ENCODE data around the gene RBL2. TPM values are rescaled to one million over a fixed set of nuclear protein-coding genes. Genes with fewer than 3 reads are reported as not detected.

RBL2 gene
- total and polyA plus RNA-seq, 2 of the 8 experiments (the other 6 are each of a cell fraction or from before 2014, with no cell fraction given): 13.9 to 22.1 TPM

DNA sequence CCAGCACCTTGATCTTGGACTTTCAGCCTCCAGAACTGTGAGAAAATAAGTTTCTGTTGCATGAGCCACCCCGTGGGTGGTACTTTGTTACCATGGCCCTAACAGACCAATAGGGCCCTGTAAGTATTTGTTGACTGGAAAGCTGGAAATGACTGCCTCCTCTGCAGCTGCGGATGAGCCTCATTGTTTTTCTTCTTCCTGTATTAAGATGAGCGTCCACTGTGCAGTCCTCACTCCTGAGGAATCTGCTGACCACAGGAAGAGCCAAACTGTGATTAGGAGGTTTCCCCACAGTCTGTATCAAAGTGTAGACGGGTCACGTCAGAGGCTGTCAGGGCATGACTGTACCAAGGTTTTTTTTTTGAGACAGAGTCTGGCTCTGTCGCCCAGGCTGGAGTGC is 81.0 kb downstream of the RBL2 start:
- Histone ChIP-seq H2BK5ac (ENCODE audit: low read depth, low read length) (no peak overlapping the region), H2BK12ac (ENCODE audit: low read depth, low read length) (no peak overlapping the region), H3K14ac (ENCODE audit: insufficient read length) (no peak overlapping the region), H3K9me3 (ENCODE audit: insufficient read depth in 2 of 2, low read depth in 1 of 2, low read length in 1 of 2) (peaks cover 9 to 10% of the 10 kb centered on the region in 2 experiments; a peak in 2 of 4 replicates), H3K4me3 (ENCODE audit: extremely low read depth in 1 of 4, insufficient read depth in 2 of 4, low read depth in 3 of 4, low read length in 4 of 4) (no peak overlapping the region), H3K9ac (replicated peaks in 1 of 4; ENCODE audit: extremely low read depth in 1 of 4, low read depth in 3 of 4, low read length in 3 of 4) (no peak overlapping the region), H3K79me1 (ENCODE audit: low read depth, low read length) (no peaks in the 10 kb centered on the region), H3K79me2 (ENCODE audit: control insufficient read depth in 1 of 2, insufficient read depth in 2 of 2, low read length in 2 of 2) (no peaks in the 10 kb centered on the region), H3K27me3 (replicated peaks in 1 of 4; ENCODE audit: control insufficient read depth in 3 of 4, extremely low read depth in 1 of 4, insufficient read depth in 3 of 4, low read length in 3 of 4) (no peaks in the 10 kb centered on the region), H2BK20ac (ENCODE audit: low read length) (no peak overlapping the region), H4K5ac (ENCODE audit: insufficient read length, low read depth, low read length) (no peak overlapping the region), H4K8ac (ENCODE audit: extremely low read depth, insufficient read depth, low read length) (no peak overlapping the region), H3K56ac (replicated peaks; ENCODE audit: insufficient read length, low read depth, low read length) (no peak overlapping the region), H3K4me1 (replicated peaks in 1 of 4; ENCODE audit: control insufficient read depth in 3 of 4, insufficient read depth in 4 of 4, low read length in 3 of 4) (peaks cover 0 to under 1% (median 0%) of the 10 kb centered on the region in 4 experiments; a peak in 1 of 7 replicates), H3K4ac (replicated peaks; ENCODE audit: insufficient read length, low read depth, low read length) (no peak overlapping the region), H3K18ac (ENCODE audit: extremely low read depth, low read length) (no peak overlapping the region), H3K27ac (ENCODE audit: low read depth, low read length) (no peak overlapping the region), H4K20me1 (replicated peaks in 1 of 2; ENCODE audit: control insufficient read depth in 1 of 2, insufficient read depth in 2 of 2, low read length in 2 of 2) (no peaks in the 10 kb centered on the region), H2BK120ac (replicated peaks; ENCODE audit: low read depth, low read length) (no peak overlapping the region), H3K23ac (ENCODE audit: insufficient read length) (no peak overlapping the region), H3K23me2 (ENCODE audit: low read depth, low read length) (no peaks in the 10 kb centered on the region), H2BK15ac (ENCODE audit: low read length) (no peak overlapping the region), H2AK5ac (ENCODE audit: low read depth, low read length) (no peak overlapping the region), H3K36me3 (ENCODE audit: control insufficient read depth in 2 of 4, insufficient read depth in 4 of 4, low read length in 3 of 4) (no peaks in the 10 kb centered on the region), H4K91ac (replicated peaks; ENCODE audit: insufficient read length, low read length) (no peak overlapping the region), H2AFZ (ENCODE audit: low read length) (no peak overlapping the region), H3K4me2 (ENCODE audit: insufficient read depth in 1 of 2, low read depth in 2 of 2, low read length in 2 of 2) (no peak overlapping the region)
- ChIA-PET POLR2A (ENCODE audit: partially characterized antibody) (no interaction called here), CTCF (ENCODE audit: partially characterized antibody) (interaction anchor here (1.2 kb wide), 1 partner anchor 9 kb away, joined by 3 read pairs; no protein-coding TSS in a partner anchor)
- 85% methylated on average over 6 of the region's 6 CpGs; no CpG with 5 or more reads in 1 of the 2 experiments for WGBS, 2 experiments (ENCODE audit: extremely low coverage in 1 of 2, insufficient coverage in 1 of 2, insufficient read length in 1 of 2, insufficient replicate concordance in 2 of 2, low coverage in 1 of 2, low lambda C conversion rate in 2 of 2, missing lambda C conversion rate in 1 of 2)
- FAIRE-seq (no peak), DNase-seq (ENCODE audit: low read depth in 1 of 2, low spot score in 2 of 2) (no peak)
- TF ChIP-seq RFX5 (IDR thresholded peaks at IDR 0.05; ENCODE audit: borderline replicate concordance, low read depth, low read length): no peak
- TF ChIP-seq, protein P1, sequence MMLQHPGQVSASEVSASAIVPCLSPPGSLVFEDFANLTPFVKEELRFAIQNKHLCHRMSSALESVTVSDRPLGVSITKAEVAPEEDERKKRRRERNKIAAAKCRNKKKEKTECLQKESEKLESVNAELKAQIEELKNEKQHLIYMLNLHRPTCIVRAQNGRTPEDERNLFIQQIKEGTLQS (IDR thresholded peaks at IDR 0.05; ENCODE audit: insufficient read depth, low read depth, low read length): no peak
- TF ChIP-seq YY1 (IDR thresholded peaks at IDR 0.05; ENCODE audit: low read depth, low read length): no peak
- no peak for TF ChIP-seq CREB1 (IDR thresholded peaks at IDR 0.05)
- TF ChIP-seq MAFK (IDR thresholded peaks at IDR 0.05; ENCODE audit: low read depth, low read length): no peak
- TF ChIP-seq RAD21 (IDR thresholded peaks at IDR 0.05 in 1 of 2, conservative IDR thresholded peaks at IDR 0.05 in 1 of 2; ENCODE audit: low read depth in 2 of 2, low read length in 2 of 2): no peak
- TF ChIP-seq, protein P2, sequence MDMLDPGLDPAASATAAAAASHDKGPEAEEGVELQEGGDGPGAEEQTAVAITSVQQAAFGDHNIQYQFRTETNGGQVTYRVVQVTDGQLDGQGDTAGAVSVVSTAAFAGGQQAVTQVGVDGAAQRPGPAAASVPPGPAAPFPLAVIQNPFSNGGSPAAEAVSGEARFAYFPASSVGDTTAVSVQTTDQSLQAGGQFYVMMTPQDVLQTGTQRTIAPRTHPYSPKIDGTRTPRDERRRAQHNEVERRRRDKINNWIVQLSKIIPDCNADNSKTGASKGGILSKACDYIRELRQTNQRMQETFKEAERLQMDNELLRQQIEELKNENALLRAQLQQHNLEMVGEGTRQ (IDR thresholded peaks at IDR 0.05; ENCODE audit: low read length): no peak
- no peak for TF ChIP-seq SP2 (IDR thresholded peaks at IDR 0.05; ENCODE audit: low read length)
- TF ChIP-seq SIRT6 (IDR thresholded peaks at IDR 0.05; ENCODE audit: low read length): no peak
- no peak for TF ChIP-seq EZH2 (IDR thresholded peaks at IDR 0.05; ENCODE audit: low read depth, low read length, severe bottlenecking)
- no peak for TF ChIP-seq KDM4A (IDR thresholded peaks at IDR 0.05; ENCODE audit: low read depth, low read length, severe bottlenecking)
- TF ChIP-seq SIN3A (conservative IDR thresholded peaks at IDR 0.05 in 1 of 2, IDR thresholded peaks at IDR 0.05 in 1 of 2; ENCODE audit: low read depth in 1 of 2, low read length in 2 of 2): no peak
